Stimulated activated naive CD8-positive, alpha-beta T cell treated with anti-CD3 and anti-CD28 coated beads, Interleukin-15, Interleukin-2, amounts not matched to agents 100 ng/mL and 50 ng/mL, for 24 hours (primary cell): ENCODE data around the gene CDIPT.
"Not testable (repeated sequence)": the region's sequence is repeated elsewhere in the genome, so short reads cannot be mapped to it uniquely, and the experiment has no call there.

Experiments used
- H3K27ac Mint-ChIP-seq: one replicate; pipeline ENCODE4 v1.8.0; 2021; ENCODE audit warnings: mild to moderate bottlenecking, mixed read lengths
- H3K27me3 Mint-ChIP-seq: one replicate; pipeline ENCODE4 v1.8.0; 2021; ENCODE audit warnings: mixed read lengths
- H3K36me3 Mint-ChIP-seq: one replicate; pipeline ENCODE4 v1.8.0; 2021; ENCODE audit warnings: low read depth, mixed read lengths
- H3K4me1 Mint-ChIP-seq: one replicate; pipeline ENCODE4 v1.8.0; 2021; ENCODE audit warnings: low read depth, mixed read lengths
- H3K4me3 Mint-ChIP-seq: one replicate; pipeline ENCODE4 v1.8.0; 2021; ENCODE audit warnings: mild to moderate bottlenecking, mixed read lengths
- H3K9me3 Mint-ChIP-seq: one replicate; pipeline ENCODE4 v1.8.0; 2021; ENCODE audit warnings: mixed read lengths

The CDIPT gene

GRCh38 chr16:29836623-29837022 lies 26.4 kb downstream of the CDIPT start:
- H3K9me3 Mint-ChIP-seq, result no peaks in the 10 kb centered on the region
- peaks cover 16% of the 10 kb centered on the region for H3K4me1 Mint-ChIP-seq
- no peak overlapping the region for H3K27ac Mint-ChIP-seq
- peaks cover 36% of the 10 kb centered on the region for H3K36me3 Mint-ChIP-seq
- H3K27me3 Mint-ChIP-seq, result no peaks in the 10 kb centered on the region
- no peak overlapping the region for H3K4me3 Mint-ChIP-seq

GRCh38 chr16:29835926-29836325 lies 27.1 kb downstream of the CDIPT start:
- Mint-ChIP-seq H3K36me3 (peaks cover 36% of the 10 kb centered on the region), H3K4me3 (no peak overlapping the region), H3K4me1 (peaks cover 16% of the 10 kb centered on the region), H3K9me3 (no peaks in the 10 kb centered on the region), H3K27me3 (no peaks in the 10 kb centered on the region), H3K27ac (no peak overlapping the region)

DNA sequence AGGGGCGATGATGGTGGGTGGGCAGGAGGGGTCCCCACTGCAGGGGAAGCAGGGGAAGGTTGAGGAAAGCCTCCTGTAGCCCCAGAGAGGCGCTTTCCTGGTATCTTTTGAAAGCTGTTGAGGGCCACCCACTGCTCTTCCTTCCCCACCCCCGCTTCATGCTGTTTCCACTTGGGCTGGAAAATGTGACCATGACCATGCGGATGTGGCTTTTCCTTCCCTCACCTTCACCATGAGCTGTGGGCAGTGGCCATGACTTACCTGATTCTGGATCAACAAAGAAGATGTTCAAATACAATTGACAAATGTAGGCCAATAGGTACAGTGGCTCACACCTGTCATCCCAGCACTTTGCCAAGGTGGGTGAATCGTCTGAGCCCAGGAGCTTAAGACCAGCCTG lies 28.9 kb downstream of the CDIPT start:
- no peaks in the 10 kb centered on the region for H3K9me3 Mint-ChIP-seq
- peak overlapping the region; percentile 60 for H3K4me3 Mint-ChIP-seq
- no peaks in the 10 kb centered on the region for H3K27me3 Mint-ChIP-seq
- H3K36me3 Mint-ChIP-seq, result peaks cover 29% of the 10 kb centered on the region
- H3K4me1 Mint-ChIP-seq, result peaks cover 26% of the 10 kb centered on the region
- H3K27ac Mint-ChIP-seq, result peak overlapping the region; percentile 52

GRCh38 chr16:29833219-29833618 lies 29.8 kb downstream of the CDIPT start:
- Mint-ChIP-seq H3K4me1 (peaks cover 32% of the 10 kb centered on the region), H3K36me3 (peaks cover 29% of the 10 kb centered on the region)
- not testable (repeated sequence) for H3K27ac Mint-ChIP-seq, H3K9me3 Mint-ChIP-seq, H3K4me3 Mint-ChIP-seq, H3K27me3 Mint-ChIP-seq

- Mint-ChIP-seq H3K36me3 (peaks cover 22% of the 10 kb centered on the region), H3K27me3 (no peaks in the 10 kb centered on the region), H3K4me3 (no peak overlapping the region), H3K9me3 (no peaks in the 10 kb centered on the region), H3K27ac (no peak overlapping the region), H3K4me1 (peaks cover 49% of the 10 kb centered on the region)
Measured at GRCh38 chr16:29831490-29831889, 31.5 kb downstream of the CDIPT start.

DNA sequence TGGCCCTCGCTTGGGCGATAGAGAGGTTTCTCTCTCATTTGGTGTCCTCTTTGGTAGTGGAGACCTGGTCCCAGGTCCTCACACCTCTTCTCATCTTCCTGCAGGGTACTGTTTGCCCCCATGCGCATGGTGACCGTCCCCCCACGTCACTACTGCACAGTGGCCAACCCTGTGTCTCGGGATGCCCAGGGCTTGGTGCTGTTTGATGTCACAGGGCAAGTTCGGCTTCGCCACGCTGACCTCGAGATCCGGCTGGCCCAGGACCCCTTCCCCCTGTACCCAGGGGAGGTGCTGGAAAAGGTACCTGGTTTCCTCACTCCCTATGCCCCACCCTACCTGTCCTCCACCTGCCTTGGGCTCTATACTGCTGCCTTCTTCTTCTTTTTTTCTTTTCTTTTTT lies 32.3 kb downstream of the CDIPT start:
- H3K4me3 Mint-ChIP-seq, result no peak overlapping the region
- no peaks in the 10 kb centered on the region for H3K9me3 Mint-ChIP-seq
- H3K36me3 Mint-ChIP-seq, result peaks cover 22% of the 10 kb centered on the region
- H3K4me1 Mint-ChIP-seq, result peaks cover 55% of the 10 kb centered on the region
- no peak overlapping the region for H3K27ac Mint-ChIP-seq
- H3K27me3 Mint-ChIP-seq, result no peaks in the 10 kb centered on the region

DNA sequence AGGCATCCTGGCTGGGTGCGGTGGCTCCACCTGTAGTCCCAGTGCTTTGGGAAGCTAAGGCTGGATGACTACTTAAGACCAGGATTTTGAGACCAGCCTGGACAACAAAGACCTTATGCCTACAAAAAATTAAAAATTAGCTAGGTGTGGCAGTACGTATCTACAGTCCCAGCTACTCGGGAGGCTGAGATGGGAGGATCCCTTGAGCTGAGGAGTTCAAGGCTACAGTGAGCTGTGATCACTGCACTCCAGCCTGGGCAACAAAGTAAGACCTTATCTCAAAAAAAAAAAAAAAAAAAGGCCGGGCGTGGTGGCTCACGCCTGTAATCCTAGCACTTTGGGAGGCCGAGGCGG lies 36.7 kb downstream of the CDIPT start:
- Mint-ChIP-seq H3K27me3 (no peaks in the 10 kb centered on the region), H3K4me1 (peaks cover 84% of the 10 kb centered on the region), H3K27ac (peak overlapping the region; percentile 97), H3K9me3 (no peaks in the 10 kb centered on the region), H3K4me3 (peak overlapping the region; percentile 79), H3K36me3 (peaks cover 6% of the 10 kb centered on the region)

- no peaks in the 10 kb centered on the region for H3K9me3 Mint-ChIP-seq
- peak overlapping the region; percentile 57 for H3K4me3 Mint-ChIP-seq
- peaks cover 93% of the 10 kb centered on the region for H3K4me1 Mint-ChIP-seq
- H3K36me3 Mint-ChIP-seq, result peaks cover 10% of the 10 kb centered on the region
- H3K27me3 Mint-ChIP-seq, result no peaks in the 10 kb centered on the region
- H3K27ac Mint-ChIP-seq, result peak overlapping the region; percentile 97
Measured at GRCh38 chr16:29825145-29826044, 37.6 kb downstream of the CDIPT start.

- Mint-ChIP-seq H3K36me3 (peaks cover 15% of the 10 kb centered on the region), H3K4me1 (peaks cover 95% of the 10 kb centered on the region), H3K27ac (peak overlapping the region; percentile 97), H3K9me3 (no peaks in the 10 kb centered on the region), H3K4me3 (peak overlapping the region; percentile 57), H3K27me3 (no peaks in the 10 kb centered on the region)
Measured at GRCh38 chr16:29824589-29825144, 38.4 kb downstream of the CDIPT start.

DNA sequence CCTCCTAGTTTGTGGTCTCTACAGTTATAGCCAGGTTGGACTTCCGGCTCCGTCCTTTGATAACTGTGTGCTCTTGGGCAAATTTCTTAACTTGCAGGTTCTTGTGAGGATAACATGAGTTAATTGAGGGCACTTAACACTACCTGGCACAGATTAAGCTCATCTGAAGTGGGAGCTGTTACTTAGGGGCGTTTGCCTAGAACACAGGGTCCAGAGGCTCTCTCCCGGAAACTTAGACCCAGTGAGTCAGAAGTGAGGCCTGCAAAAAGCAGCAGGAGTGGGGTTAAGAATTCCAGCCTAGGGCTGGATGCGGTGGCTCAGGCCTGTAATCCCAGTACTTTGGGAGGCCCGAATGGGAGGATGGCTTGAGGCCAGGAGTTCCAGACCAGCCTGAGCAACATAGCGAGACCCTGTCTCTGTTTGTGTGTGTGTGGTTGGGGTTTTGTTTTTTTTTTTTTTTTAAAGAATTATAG lies 41.3 kb downstream of the CDIPT start:
- Mint-ChIP-seq H3K27me3 (no peaks in the 10 kb centered on the region), H3K4me3 (peak overlapping the region; percentile 92), H3K27ac (peak overlapping the region; percentile 96), H3K4me1 (peaks cover 99% of the 10 kb centered on the region), H3K9me3 (no peaks in the 10 kb centered on the region), H3K36me3 (peaks cover 40% of the 10 kb centered on the region)

- Mint-ChIP-seq H3K27ac (peak overlapping the region; percentile 96), H3K4me3 (peak overlapping the region; percentile 92), H3K4me1 (peaks cover 93% of the 10 kb centered on the region), H3K27me3 (no peaks in the 10 kb centered on the region), H3K9me3 (no peaks in the 10 kb centered on the region), H3K36me3 (peaks cover 41% of the 10 kb centered on the region)
Measured at GRCh38 chr16:29820730-29821642, 42.0 kb downstream of the CDIPT start.

GRCh38 chr16:29820271-29820701 lies 42.7 kb downstream of the CDIPT start, which contains the start of gene MVP:
Gene MVP, plus strand, starts transcription at chr16:29820462. Its CDS starts 10,088 bp downstream, at chr16:29830550.
- Mint-ChIP-seq H3K27me3 (no peaks in the 10 kb centered on the region), H3K27ac (peak within 1 kb of the TSS; percentile 96), H3K36me3 (peaks cover 41% of the 10 kb centered on the region), H3K4me1 (peaks cover 92% of the 10 kb centered on the region), H3K9me3 (no peaks in the 10 kb centered on the region), H3K4me3 (peak within 1 kb of the TSS; percentile 92)

DNA sequence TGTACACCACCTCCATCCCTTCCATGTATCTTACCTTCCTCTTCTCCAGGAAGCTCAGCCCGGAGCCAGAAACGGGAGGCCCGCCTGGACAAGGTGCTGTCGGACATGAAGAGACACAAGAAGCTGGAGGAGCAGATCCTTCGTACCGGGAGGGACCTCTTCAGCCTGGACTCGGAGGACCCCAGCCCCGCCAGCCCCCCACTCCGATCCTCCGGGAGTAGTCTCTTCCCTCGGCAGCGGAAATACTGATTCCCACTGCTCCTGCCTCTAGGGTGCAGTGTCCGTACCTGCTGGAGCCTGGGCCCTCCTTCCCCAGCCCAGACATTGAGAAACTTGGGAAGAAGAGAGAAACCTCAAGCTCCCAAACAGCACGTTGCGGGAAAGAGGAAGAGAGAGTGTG lies 43.5 kb downstream of the CDIPT start:
- Mint-ChIP-seq H3K4me3 (peak overlapping the region; percentile 92), H3K27ac (peak overlapping the region; percentile 96), H3K9me3 (no peaks in the 10 kb centered on the region), H3K36me3 (peaks cover 41% of the 10 kb centered on the region), H3K4me1 (peaks cover 92% of the 10 kb centered on the region), H3K27me3 (no peaks in the 10 kb centered on the region)

DNA sequence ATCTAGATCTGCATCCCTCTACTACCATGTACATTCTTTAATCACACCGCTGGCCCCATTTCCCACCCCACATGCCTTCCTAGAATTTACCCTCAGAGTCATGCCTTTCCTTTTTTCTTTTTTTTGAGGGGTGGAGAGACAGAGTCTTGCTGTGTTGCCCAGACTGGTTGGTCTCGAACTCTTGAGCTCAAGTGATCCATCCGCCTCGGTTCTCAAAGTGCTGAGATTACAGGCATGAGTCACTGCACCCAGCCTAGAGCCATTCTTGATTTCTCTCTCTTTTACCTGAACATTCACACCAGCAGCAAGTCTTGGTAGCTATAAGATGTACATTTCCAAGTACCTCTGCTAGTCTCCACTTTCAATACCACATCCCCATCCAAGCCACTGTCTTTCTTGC lies 44.9 kb downstream of the CDIPT start:
- Mint-ChIP-seq H3K27me3 (no peaks in the 10 kb centered on the region), H3K4me3 (peak overlapping the region; percentile 79), H3K9me3 (no peaks in the 10 kb centered on the region), H3K4me1 (peaks cover 78% of the 10 kb centered on the region), H3K27ac (peak overlapping the region; percentile 76), H3K36me3 (peaks cover 41% of the 10 kb centered on the region)
